K562 (cell line): ENCODE data around the gene SRGAP3. TPM values are rescaled to one million over a fixed set of nuclear protein-coding genes. Genes with fewer than 3 reads are reported as not detected.
A peak's percentile ranks its signal among the peaks of the same experiment; 100 is the strongest.

Experiments
- CBFB ChIP-seq: sonication (generic); formaldehyde crosslinking; IDR thresholded peaks from 2 replicates; pipeline ENCODE4 v1.4.0; 2020; ENCODE audit warnings: mild to moderate bottlenecking, missing genetic modification reagents
- HDAC3 ChIP-seq: fragments of 450-650 bp; IDR thresholded peaks from 2 replicates; pipeline ENCODE4 v1.6.1; 2018; ENCODE audit warnings: borderline replicate concordance, mild to moderate bottlenecking, moderate library complexity; ENCODE audit not compliant: partially characterized antibody
- HNRNPH1 ChIP-seq: fragments of 200-400 bp; formaldehyde crosslinking; optimal IDR thresholded peaks from 2 replicates; pipeline ENCODE3; 2017; ENCODE audit warnings: low read depth, mild to moderate bottlenecking, low read length, moderate library complexity
- PHF8 ChIP-seq: fragments of 200-600 bp; sonication (generic); IDR thresholded peaks from 2 replicates; pipeline ENCODE4 v1.6.1; 2012; ENCODE audit warnings: mixed run types, mild to moderate bottlenecking, inconsistent platforms, low read length, moderate library complexity, borderline replicate concordance
- POLR2G ChIP-seq: fragments of 200-400 bp; formaldehyde crosslinking; IDR thresholded peaks from 2 replicates; pipeline ENCODE4 v1.6.1; 2017; ENCODE audit warnings: low read depth, mild to moderate bottlenecking, antibody characterized with exemption, low read length, moderate library complexity
- RFX1 ChIP-seq: fragments of 450-650 bp; IDR thresholded peaks from 2 replicates; pipeline ENCODE4 v1.6.1; 2016; ENCODE audit warnings: mild to moderate bottlenecking, moderate library complexity
- SRSF7 ChIP-seq: fragments of 200-400 bp; formaldehyde crosslinking; optimal IDR thresholded peaks from 2 replicates; pipeline ENCODE3; 2017; ENCODE audit warnings: mild to moderate bottlenecking, low read depth, low read length
- YY1 ChIP-seq, 3 experiments: IDR thresholded peaks; 2 replicates each; pipeline ENCODE4 v1.6.1; 2011; ENCODE audit warnings: low read length in 2 of 3, mild to moderate bottlenecking in 2 of 3, moderate library complexity in 2 of 3, borderline replicate concordance in 1 of 3, control low read depth in 1 of 3, low read depth in 1 of 3; ENCODE audit not compliant: insufficient read depth in 3 of 3, insufficient replicate concordance in 2 of 3, control insufficient read depth in 1 of 3, insufficient read length in 1 of 3; ENCODE audit errors: extremely low read depth in 1 of 3
- ZNF143 ChIP-seq: sonication (generic); formaldehyde crosslinking; IDR thresholded peaks from 2 replicates; pipeline ENCODE4 v1.9.0; 2022; ENCODE audit warnings: mild to moderate bottlenecking, missing genetic modification reagents
- ZNF217 ChIP-seq: sonication (generic); formaldehyde crosslinking; IDR thresholded peaks from 2 replicates; pipeline ENCODE4 v1.8.0; 2022; ENCODE audit warnings: mild to moderate bottlenecking, missing genetic modification reagents
- ZNF347 ChIP-seq: fragments of 450-650 bp; formaldehyde crosslinking; IDR thresholded peaks from 2 replicates; pipeline ENCODE4 v1.4.0; 2020; ENCODE audit warnings: low read depth, mild to moderate bottlenecking, moderate library complexity
- ZNF57 ChIP-seq: fragments of 450-650 bp; formaldehyde crosslinking; IDR thresholded peaks from 2 replicates; pipeline ENCODE4 v1.4.0; 2020; ENCODE audit warnings: mild to moderate bottlenecking, moderate library complexity
- ZNF584 ChIP-seq: fragments of 200-800 bp; sonication (Bioruptor generic); IDR thresholded peaks from 2 replicates; pipeline ENCODE4 v1.6.1; 2016; ENCODE audit warnings: low read depth, mild to moderate bottlenecking, missing genetic modification characterization, missing compliant biosample characterization
- ZNF764 ChIP-seq: fragments of 250-450 bp; sonication (Bioruptor Pico); IDR thresholded peaks from 2 replicates; pipeline ENCODE4 v1.4.0; 2020; ENCODE audit warnings: low read depth, mild to moderate bottlenecking, moderate library complexity
- polyA plus RNA-seq, 8 experiments: library from polyadenylated mRNA; depleted of rRNA in 4 of 8; stranded (reverse) in 5 of 8; unstranded in 3 of 8; fragments of >200 nt; fragmentation: Nextera tagmentation in 2 of 8; fragmentation: Illumina TruSeq in 1 of 8; extraction: Ambion mirVana in 2 of 8; extraction: Trizol in 1 of 8; gene quantifications; 2 replicates each; pipeline versions ENCODE4 v1.2.1 to v1.2.3, GENCODE V29; 2011 to 2014; ENCODE audit warnings: inconsistent platforms in 1 of 8, missing spikeins in 1 of 8
- total RNA-seq, 7 experiments: library from RNA; depleted of rRNA in 6 of 7; stranded (reverse); fragments of >200 nt in 6 of 7; fragmentation: Illumina TruSeq in 2 of 7; extraction: Trizol in 2 of 7; gene quantifications; 2 replicates each; pipeline versions ENCODE4 v1.2.1 to v1.2.3, GENCODE V29; 2011 to 2021; ENCODE audit warnings: low replicate concordance in 1 of 7
- TF ChIP-seq, protein P1 (sequence below): sonication (generic); formaldehyde crosslinking; IDR thresholded peaks from 2 replicates; pipeline ENCODE4 v1.8.0; 2022; ENCODE audit warnings: mild to moderate bottlenecking, missing genetic modification reagents
- TF ChIP-seq, protein P2 (sequence below): sonication (generic); formaldehyde crosslinking; IDR thresholded peaks from 2 replicates; pipeline ENCODE4 v1.8.0; 2023; ENCODE audit warnings: mild to moderate bottlenecking, missing genetic modification reagents
- TF ChIP-seq, protein P3 (sequence below): IDR thresholded peaks from 2 replicates; pipeline ENCODE4 v1.6.1; 2016; ENCODE audit warnings: missing genetic modification characterization, missing compliant biosample characterization

The SRGAP3 gene
- total and polyA plus RNA-seq, 9 of the 15 experiments (the other 6 are each of a cell fraction or from before 2014, with no cell fraction given) = 0.11 to 0.85 (median 0.35) TPM; not detected in 2

DNA sequence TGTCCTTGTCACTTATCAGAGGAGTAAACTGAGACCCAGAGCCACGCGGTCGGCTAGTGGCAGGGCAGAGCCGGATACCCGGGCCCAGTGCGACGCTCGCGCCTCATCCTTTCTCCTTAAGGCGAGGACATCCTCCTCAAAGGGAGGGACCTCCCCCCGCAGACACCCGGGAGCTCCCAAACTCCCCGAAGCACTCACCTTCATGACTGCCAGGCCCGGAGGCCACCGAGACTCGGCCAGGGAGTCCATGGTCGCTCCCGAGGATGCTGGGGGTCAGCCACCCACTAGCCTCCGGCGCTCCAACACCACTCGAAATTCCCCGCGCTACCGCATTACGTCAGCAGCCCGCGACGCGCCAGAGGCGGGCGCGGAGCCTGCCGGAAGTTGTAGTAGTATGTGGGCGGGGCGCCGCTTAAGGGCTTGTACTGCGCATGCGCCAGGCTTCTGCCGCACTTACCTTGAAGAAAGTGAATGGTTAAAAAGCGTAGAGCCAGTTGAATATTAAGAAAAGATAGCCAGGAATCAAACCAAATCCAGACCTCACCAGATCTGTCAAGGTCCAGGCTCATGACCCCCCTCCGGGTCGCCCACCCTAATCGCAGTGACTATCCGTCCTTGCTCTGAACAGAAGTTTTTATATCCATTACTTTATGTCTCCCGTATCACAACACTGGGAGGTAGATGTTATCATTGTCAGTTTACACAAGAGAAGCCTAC lies 286.2 kb downstream of the SRGAP3 start, which contains the start of gene RAD18 (continued):
- TF ChIP-seq, protein P1, sequence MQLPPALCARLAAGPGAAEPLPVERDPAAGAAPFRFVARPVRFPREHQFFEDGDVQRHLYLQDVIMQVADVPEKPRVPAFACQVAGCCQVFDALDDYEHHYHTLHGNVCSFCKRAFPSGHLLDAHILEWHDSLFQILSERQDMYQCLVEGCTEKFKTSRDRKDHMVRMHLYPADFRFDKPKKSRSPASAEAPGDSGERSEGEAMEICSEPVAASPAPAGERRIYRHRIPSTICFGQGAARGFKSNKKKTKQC (CRISPR knock-in tag) = 0 out of 2 replicates have a peak, but pooled peaks have one; percentile 71
- TF ChIP-seq HNRNPH1 (no peak), ZNF143 (CRISPR knock-in tag) (peak; percentile 87), ZNF57 (CRISPR knock-in tag) (no peak), CBFB (CRISPR knock-in tag) (0 out of 2 replicates have a peak, but pooled peaks have one; percentile 18), PHF8 (peak; percentile 90), SRSF7 (no peak), ZNF584 (CRISPR knock-in tag) (no peak), HDAC3 (no peak), ZNF347 (no peak), YY1 (IDR thresholded peaks at IDR 0.05; ENCODE audit: borderline replicate concordance in 1 of 3, control insufficient read depth in 1 of 3, extremely low read depth in 1 of 3, insufficient read depth in 3 of 3, insufficient read length in 1 of 3, insufficient replicate concordance in 2 of 3, low read depth in 1 of 3, low read length in 2 of 3) (peak in 2 of 3 experiments; percentile 53 to 59), POLR2G (peak; percentile 92), ZNF764 (no peak), RFX1 (no peak), ZNF217 (CRISPR knock-in tag) (no peak)
- TF ChIP-seq, protein P2, sequence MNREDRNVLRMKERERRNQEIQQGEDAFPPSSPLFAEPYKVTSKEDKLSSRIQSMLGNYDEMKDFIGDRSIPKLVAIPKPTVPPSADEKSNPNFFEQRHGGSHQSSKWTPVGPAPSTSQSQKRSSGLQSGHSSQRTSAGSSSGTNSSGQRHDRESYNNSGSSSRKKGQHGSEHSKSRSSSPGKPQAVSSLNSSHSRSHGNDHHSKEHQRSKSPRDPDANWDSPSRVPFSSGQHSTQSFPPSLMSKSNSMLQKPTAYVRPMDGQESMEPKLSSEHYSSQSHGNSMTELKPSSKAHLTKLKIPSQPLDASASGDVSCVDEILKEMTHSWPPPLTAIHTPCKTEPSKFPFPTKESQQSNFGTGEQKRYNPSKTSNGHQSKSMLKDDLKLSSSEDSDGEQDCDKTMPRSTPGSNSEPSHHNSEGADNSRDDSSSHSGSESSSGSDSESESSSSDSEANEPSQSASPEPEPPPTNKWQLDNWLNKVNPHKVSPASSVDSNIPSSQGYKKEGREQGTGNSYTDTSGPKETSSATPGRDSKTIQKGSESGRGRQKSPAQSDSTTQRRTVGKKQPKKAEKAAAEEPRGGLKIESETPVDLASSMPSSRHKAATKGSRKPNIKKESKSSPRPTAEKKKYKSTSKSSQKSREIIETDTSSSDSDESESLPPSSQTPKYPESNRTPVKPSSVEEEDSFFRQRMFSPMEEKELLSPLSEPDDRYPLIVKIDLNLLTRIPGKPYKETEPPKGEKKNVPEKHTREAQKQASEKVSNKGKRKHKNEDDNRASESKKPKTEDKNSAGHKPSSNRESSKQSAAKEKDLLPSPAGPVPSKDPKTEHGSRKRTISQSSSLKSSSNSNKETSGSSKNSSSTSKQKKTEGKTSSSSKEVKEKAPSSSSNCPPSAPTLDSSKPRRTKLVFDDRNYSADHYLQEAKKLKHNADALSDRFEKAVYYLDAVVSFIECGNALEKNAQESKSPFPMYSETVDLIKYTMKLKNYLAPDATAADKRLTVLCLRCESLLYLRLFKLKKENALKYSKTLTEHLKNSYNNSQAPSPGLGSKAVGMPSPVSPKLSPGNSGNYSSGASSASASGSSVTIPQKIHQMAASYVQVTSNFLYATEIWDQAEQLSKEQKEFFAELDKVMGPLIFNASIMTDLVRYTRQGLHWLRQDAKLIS = 0 out of 2 replicates have a peak, but pooled peaks have one; percentile 13
- TF ChIP-seq, protein P3, sequence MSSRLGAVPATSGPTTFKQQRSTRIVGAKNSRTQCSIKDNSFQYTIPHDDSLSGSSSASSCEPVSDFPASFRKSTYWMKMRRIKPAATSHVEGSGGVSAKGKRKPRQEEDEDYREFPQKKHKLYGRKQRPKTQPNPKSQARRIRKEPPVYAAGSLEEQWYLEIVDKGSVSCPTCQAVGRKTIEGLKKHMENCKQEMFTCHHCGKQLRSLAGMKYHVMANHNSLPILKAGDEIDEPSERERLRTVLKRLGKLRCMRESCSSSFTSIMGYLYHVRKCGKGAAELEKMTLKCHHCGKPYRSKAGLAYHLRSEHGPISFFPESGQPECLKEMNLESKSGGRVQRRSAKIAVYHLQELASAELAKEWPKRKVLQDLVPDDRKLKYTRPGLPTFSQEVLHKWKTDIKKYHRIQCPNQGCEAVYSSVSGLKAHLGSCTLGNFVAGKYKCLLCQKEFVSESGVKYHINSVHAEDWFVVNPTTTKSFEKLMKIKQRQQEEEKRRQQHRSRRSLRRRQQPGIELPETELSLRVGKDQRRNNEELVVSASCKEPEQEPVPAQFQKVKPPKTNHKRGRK (tag) = no peak
